HCT116 (cell line): ENCODE measurements around the gene NRP1. TPM values are rescaled to one million over a fixed set of nuclear protein-coding genes. Genes with fewer than 3 reads are reported as not detected.

Source experiments
- ATAC-seq: fragments of 200-7000 bp; cut with Tn5 transposase; 2 replicates; pipeline ENCODE4 v1.9.1; 2020; ENCODE audit warnings: mild to moderate bottlenecking, moderate library complexity
- BruUV-seq: library from RNA; stranded (reverse); fragments of 400-500 nt; replicated peaks from 2 replicates; lab custom pipeline; 2021; lab: Mats Ljungman, UMichigan
- CTCF ChIA-PET: fragments of 300-600 bp; sonication (Branson Sonifier 250); formaldehyde crosslinking; loops from one replicate; lab custom pipeline; 2021; ENCODE audit warnings: antibody characterized with exemption; lab: Charles Lee
- POLR2A ChIA-PET: fragments of 300-600, 350-600 bp; sonication (Branson Sonifier 250); formaldehyde crosslinking; loops from one replicate; lab custom pipeline; 2021; ENCODE audit warnings: antibody characterized with exemption; lab: Charles Lee
- RAD21 ChIA-PET, 2 experiments: fragments of 300-600 bp; sonication (Branson Sonifier 250); formaldehyde crosslinking; loops; one replicate each; lab custom pipeline; 2023; ENCODE audit warnings: low total read pairs in 2 of 2; ENCODE audit not compliant: uncharacterized antibody in 2 of 2, unreplicated experiment in 2 of 2, low non-redundant PET in 1 of 2; lab: Charles Lee
- DNase-seq: peaks from one replicate; pipeline ENCODE4 v3.0.0-alpha.2; 2010; ENCODE audit warnings: low read depth, low spot score
- H2AFZ ChIP-seq: fragments of 200-600 bp; shearing (Covaris generic), sonication (generic); 2 replicates; pipeline ENCODE4 v1.6.1; 2017; ENCODE audit warnings: low read depth, mixed run types, mixed read lengths, antibody characterized with exemption, low read length; ENCODE audit not compliant: poor library complexity, severe bottlenecking
- H3K27ac ChIP-seq: 2 replicates; pipeline ENCODE4 v1.5.1; 2012; ENCODE audit warnings: low read depth, low read length
- H3K27me3 ChIP-seq: fragments of 200-600 bp; sonication (generic); 2 replicates; pipeline ENCODE4 v1.6.1; 2016; ENCODE audit warnings: mixed run types, low read length, mixed read lengths; ENCODE audit not compliant: insufficient read depth
- H3K36me3 ChIP-seq, 2 experiments: fragments of 200-500 bp in 1 of 2; fragments of 200-600 bp in 1 of 2; sonication (Bioruptor generic) in 1 of 2; sonication (generic) in 1 of 2; 2 replicates each; pipeline versions ENCODE4 v1.5.1 to v1.6.1; 2014 to 2016; ENCODE audit warnings: low read length in 2 of 2, inconsistent platforms in 1 of 2, mixed read lengths in 1 of 2, mixed run types in 1 of 2; ENCODE audit not compliant: insufficient read depth in 2 of 2, control insufficient read depth in 1 of 2
- H3K4me1 ChIP-seq, 2 experiments: fragments of 200-600 bp in 1 of 2; sonication (generic) in 1 of 2; 2 replicates each; pipeline versions ENCODE4 v1.5.1 to v1.6.1; 2012 to 2017; ENCODE audit warnings: low read length in 2 of 2, inconsistent platforms in 1 of 2, mild to moderate bottlenecking in 1 of 2, mixed read lengths in 1 of 2, mixed run types in 1 of 2, moderate library complexity in 1 of 2; ENCODE audit not compliant: insufficient read depth in 2 of 2, control insufficient read depth in 1 of 2
- H3K4me2 ChIP-seq: fragments of 200-600 bp; sonication (generic); 2 replicates; pipeline ENCODE4 v1.6.1; 2017; ENCODE audit warnings: mixed run types, low read length, mixed read lengths
- H3K4me3 ChIP-seq, 2 experiments: fragments of 200-600 bp in 1 of 2; sonication (generic) in 1 of 2; replicated peaks in 1 of 2; 2 replicates each; pipeline ENCODE4 v1.5.1; 2011 to 2016; ENCODE audit warnings: low read length in 2 of 2, control low read depth in 1 of 2, low read depth in 1 of 2, mild to moderate bottlenecking in 1 of 2, mixed read lengths in 1 of 2, mixed run types in 1 of 2
- H3K79me2 ChIP-seq: fragments of 200-600 bp; sonication (generic); 2 replicates; pipeline ENCODE4 v1.6.1; 2017; ENCODE audit warnings: mild to moderate bottlenecking, mixed run types, low read length, moderate library complexity, mixed read lengths; ENCODE audit not compliant: insufficient read depth
- H3K9ac ChIP-seq: fragments of 200-600 bp; sonication (generic); 2 replicates; pipeline ENCODE4 v1.6.1; 2016; ENCODE audit warnings: low read length, mixed read lengths
- H3K9me2 ChIP-seq: fragments of 200-600 bp; sonication (generic), shearing (Covaris generic); 2 replicates; pipeline ENCODE4 v1.6.1; 2017; ENCODE audit warnings: mixed run types, mild to moderate bottlenecking, moderate library complexity; ENCODE audit not compliant: insufficient read depth
- H3K9me3 ChIP-seq, 2 experiments: fragments of 200-500 bp in 1 of 2; fragments of 200-600 bp in 1 of 2; sonication (Bioruptor generic) in 1 of 2; sonication (generic) in 1 of 2; 2 replicates each; pipeline ENCODE4 v1.6.1; 2014 to 2017; ENCODE audit warnings: low read length in 2 of 2, mixed read lengths in 2 of 2, inconsistent platforms in 1 of 2, low read depth in 1 of 2, mild to moderate bottlenecking in 1 of 2, mixed run types in 1 of 2, moderate library complexity in 1 of 2; ENCODE audit not compliant: control insufficient read depth in 1 of 2, insufficient read depth in 1 of 2
- H4K20me1 ChIP-seq: fragments of 200-600 bp; sonication (generic), shearing (Covaris generic); 2 replicates; pipeline ENCODE4 v1.6.1; 2017; ENCODE audit warnings: mixed run types, mild to moderate bottlenecking, moderate library complexity; ENCODE audit not compliant: insufficient read depth
- FOSL1 ChIP-seq: IDR thresholded peaks from 2 replicates; pipeline ENCODE4 v1.6.1; 2012; ENCODE audit warnings: low read depth
- RAD21 ChIP-seq: IDR thresholded peaks from 2 replicates; pipeline ENCODE4 v1.6.1; 2012; ENCODE audit warnings: low read depth, mild to moderate bottlenecking
- SIN3A ChIP-seq: IDR thresholded peaks from 2 replicates; pipeline ENCODE4 v1.6.1; 2012; ENCODE audit warnings: low read depth
- SRF ChIP-seq: IDR thresholded peaks from 2 replicates; pipeline ENCODE4 v1.6.1; 2012; ENCODE audit warnings: low read depth
- YY1 ChIP-seq: IDR thresholded peaks from 2 replicates; pipeline ENCODE4 v1.6.1; 2011; ENCODE audit warnings: low read length, low read depth, moderate library complexity, mild to moderate bottlenecking; ENCODE audit not compliant: insufficient replicate concordance; ENCODE audit errors: extremely low read depth
- intact Hi-C: fragments of 100-400 bp; cut with micrococcal nuclease; formaldehyde crosslinking; loops from 2 replicates; pipeline ENCODE4 v1.10.0; 2022
- total RNA-seq: library from RNA; stranded (reverse); gene quantifications from one replicate; pipeline ENCODE4 v1.2.1, GENCODE V29; 2021; ENCODE audit not compliant: unreplicated experiment
- TF ChIP-seq, protein P1 (sequence below): IDR thresholded peaks from 2 replicates; pipeline ENCODE4 v1.6.1; 2012
- TF ChIP-seq, protein P2 (sequence below): IDR thresholded peaks from 2 replicates; pipeline ENCODE4 v1.6.1; 2011; ENCODE audit warnings: mild to moderate bottlenecking, low read length, moderate library complexity; ENCODE audit not compliant: insufficient replicate concordance; ENCODE audit errors: extremely low read depth
- TF ChIP-seq, protein P3 (sequence below), 3 experiments: fragments of 200-600 bp in 1 of 3; sonication (generic) in 1 of 3; IDR thresholded peaks in 2 of 3; conservative IDR thresholded peaks in 1 of 3; 2 replicates each; pipeline ENCODE4 v1.5.1; 2012 to 2017; ENCODE audit warnings: low read depth in 2 of 3, low read length in 2 of 3, antibody characterized with exemption in 1 of 3, borderline replicate concordance in 1 of 3, control low read depth in 1 of 3, mild to moderate bottlenecking in 1 of 3, mixed read lengths in 1 of 3, mixed run types in 1 of 3, moderate library complexity in 1 of 3; ENCODE audit not compliant: insufficient read depth in 1 of 3

Gene NRP1
- total RNA-seq, 1 experiment from 2014 or later: 3.8 TPM

DNA sequence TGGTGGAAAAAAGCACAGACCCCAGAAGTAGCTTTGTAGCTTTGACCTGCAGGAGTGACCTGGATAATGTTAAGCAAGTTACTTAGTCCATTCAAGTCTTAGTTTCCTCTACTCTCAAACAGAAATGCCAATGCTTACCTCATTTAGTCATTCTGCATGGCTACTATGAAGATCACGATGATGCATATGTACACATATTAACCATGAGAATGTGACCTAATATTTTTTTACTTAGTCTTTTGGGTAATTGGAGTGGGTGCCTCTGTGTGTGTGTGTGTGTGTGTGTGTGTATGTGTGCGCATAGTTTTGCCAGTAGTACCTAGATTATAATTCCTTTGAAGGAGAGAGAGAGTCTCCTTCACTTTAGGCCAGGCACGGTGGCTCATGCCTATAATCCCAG, 95.8 kb downstream of the NRP1 start:
- peak overlapping the region; percentile 27 for H2AFZ ChIP-seq
- CTCF ChIA-PET: no interaction called here
- TF ChIP-seq, protein P1, sequence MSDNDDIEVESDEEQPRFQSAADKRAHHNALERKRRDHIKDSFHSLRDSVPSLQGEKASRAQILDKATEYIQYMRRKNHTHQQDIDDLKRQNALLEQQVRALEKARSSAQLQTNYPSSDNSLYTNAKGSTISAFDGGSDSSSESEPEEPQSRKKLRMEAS: no peak
- TF ChIP-seq, protein P2, sequence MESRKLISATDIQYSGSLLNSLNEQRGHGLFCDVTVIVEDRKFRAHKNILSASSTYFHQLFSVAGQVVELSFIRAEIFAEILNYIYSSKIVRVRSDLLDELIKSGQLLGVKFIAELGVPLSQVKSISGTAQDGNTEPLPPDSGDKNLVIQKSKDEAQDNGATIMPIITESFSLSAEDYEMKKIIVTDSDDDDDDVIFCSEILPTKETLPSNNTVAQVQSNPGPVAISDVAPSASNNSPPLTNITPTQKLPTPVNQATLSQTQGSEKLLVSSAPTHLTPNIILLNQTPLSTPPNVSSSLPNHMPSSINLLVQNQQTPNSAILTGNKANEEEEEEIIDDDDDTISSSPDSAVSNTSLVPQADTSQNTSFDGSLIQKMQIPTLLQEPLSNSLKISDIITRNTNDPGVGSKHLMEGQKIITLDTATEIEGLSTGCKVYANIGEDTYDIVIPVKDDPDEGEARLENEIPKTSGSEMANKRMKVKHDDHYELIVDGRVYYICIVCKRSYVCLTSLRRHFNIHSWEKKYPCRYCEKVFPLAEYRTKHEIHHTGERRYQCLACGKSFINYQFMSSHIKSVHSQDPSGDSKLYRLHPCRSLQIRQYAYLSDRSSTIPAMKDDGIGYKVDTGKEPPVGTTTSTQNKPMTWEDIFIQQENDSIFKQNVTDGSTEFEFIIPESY: no peak
- no peak for TF ChIP-seq FOSL1
- no peak for TF ChIP-seq SIN3A
- TF ChIP-seq, protein P3, sequence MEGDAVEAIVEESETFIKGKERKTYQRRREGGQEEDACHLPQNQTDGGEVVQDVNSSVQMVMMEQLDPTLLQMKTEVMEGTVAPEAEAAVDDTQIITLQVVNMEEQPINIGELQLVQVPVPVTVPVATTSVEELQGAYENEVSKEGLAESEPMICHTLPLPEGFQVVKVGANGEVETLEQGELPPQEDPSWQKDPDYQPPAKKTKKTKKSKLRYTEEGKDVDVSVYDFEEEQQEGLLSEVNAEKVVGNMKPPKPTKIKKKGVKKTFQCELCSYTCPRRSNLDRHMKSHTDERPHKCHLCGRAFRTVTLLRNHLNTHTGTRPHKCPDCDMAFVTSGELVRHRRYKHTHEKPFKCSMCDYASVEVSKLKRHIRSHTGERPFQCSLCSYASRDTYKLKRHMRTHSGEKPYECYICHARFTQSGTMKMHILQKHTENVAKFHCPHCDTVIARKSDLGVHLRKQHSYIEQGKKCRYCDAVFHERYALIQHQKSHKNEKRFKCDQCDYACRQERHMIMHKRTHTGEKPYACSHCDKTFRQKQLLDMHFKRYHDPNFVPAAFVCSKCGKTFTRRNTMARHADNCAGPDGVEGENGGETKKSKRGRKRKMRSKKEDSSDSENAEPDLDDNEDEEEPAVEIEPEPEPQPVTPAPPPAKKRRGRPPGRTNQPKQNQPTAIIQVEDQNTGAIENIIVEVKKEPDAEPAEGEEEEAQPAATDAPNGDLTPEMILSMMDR (IDR thresholded peaks at IDR 0.05 in 2 of 3, conservative IDR thresholded peaks at IDR 0.05 in 1 of 3; ENCODE audit: borderline replicate concordance in 1 of 3, insufficient read depth in 1 of 3, low read depth in 2 of 3, low read length in 2 of 3): no peak
- TF ChIP-seq SRF: no peak
- no peak for TF ChIP-seq YY1
- no peak for TF ChIP-seq RAD21
- TF ChIP-seq, all 23 proteins: peak for 0
- no peaks in the 10 kb centered on the region for H4K20me1 ChIP-seq
- no peaks in the 10 kb centered on the region for H3K27me3 ChIP-seq
- BruUV-seq: no TSS peak
- DNase-seq (no peak), ATAC-seq (peak; percentile 9; the same call in 1 of the 2 replicates)
- H3K36me3 ChIP-seq: no peaks in the 10 kb centered on the region
- H3K4me3 ChIP-seq: no peak overlapping the region
- H3K4me2 ChIP-seq: peak overlapping the region; percentile 63
- no peak overlapping the region for H3K9ac ChIP-seq
- no peaks in the 10 kb centered on the region for H3K9me3 ChIP-seq
- intact Hi-C loops: no loop called here
- H3K27ac ChIP-seq: peak overlapping the region; percentile 46; the same call in 1 of the 2 replicates
- RAD21 ChIA-PET: interaction anchor here in 1 of 2 experiments (1.0 kb wide), 1 partner anchor 16 kb away, joined by 6 read pairs; no protein-coding TSS in a partner anchor
- no peaks in the 10 kb centered on the region for H3K79me2 ChIP-seq
- peaks cover 10 to 22% of the 10 kb centered on the region in 2 experiments for H3K4me1 ChIP-seq
- H3K9me2 ChIP-seq: no peaks in the 10 kb centered on the region
- POLR2A ChIA-PET: no interaction called here
